ENCODE results near the gene GIGYF1.

Gene GIGYF1

DNA sequence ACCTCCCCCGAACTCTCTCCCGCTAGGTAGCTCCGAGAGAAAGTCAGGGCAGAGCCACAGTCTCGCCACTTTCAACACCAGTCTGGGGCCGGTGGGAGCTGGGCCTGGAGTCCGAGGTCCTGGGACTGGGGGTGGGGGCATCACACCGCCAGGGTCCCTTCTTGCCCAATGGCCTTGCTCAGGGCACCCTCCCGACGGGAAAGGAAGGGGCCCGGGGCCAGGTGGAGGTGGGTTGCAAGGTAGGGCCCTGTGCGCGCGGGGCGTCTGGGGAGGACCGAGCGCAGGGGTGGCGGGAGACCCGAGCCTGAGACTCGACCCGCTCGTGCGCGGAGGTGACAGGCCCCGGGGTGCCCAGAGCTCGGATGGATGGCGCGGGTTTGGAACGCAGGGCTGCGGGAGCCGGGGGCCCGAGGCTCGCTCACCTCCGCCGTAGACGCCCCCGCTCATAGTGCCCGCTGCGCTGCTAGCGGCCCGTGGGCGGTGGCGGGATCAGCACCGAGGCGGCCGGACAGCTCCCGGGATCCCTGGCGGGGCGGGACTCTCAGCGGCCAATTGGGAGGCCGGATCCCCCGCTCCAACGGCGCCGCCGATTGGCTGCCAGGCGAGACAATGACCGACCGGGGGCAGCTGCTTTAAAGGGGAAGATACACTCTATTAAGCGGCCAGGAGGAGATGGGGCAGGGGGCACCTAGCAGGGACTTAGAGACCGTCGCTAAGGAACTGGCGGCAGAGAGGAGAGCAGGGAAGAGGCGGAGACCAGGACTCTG lies 38.0 kb downstream of the GIGYF1 start, which contains the start of gene ACTL6B:
Gene ACTL6B (minus strand): TSS at position 541 of the 767 bp plus-strand sequence. CDS start 94 bp downstream, at position 447.
- peak; percentile 93 for DNase-seq
- Histone ChIP-seq H3K9me3 (ENCODE audit: severe bottlenecking) (no peaks in the 10 kb centered on the region), H3K27me3 (ENCODE audit: insufficient read depth, low read depth, severe bottlenecking) (no peaks in the 10 kb centered on the region), H3K4me3 (ENCODE audit: low read depth, low read length) (peak within 1 kb of the TSS; percentile 84), H3K36me3 (peaks cover 5% of the 10 kb centered on the region; the same call in 1 of the 2 replicates), H3K27ac (peak within 1 kb of the TSS; percentile 63)
- TF ChIP-seq, protein P1, sequence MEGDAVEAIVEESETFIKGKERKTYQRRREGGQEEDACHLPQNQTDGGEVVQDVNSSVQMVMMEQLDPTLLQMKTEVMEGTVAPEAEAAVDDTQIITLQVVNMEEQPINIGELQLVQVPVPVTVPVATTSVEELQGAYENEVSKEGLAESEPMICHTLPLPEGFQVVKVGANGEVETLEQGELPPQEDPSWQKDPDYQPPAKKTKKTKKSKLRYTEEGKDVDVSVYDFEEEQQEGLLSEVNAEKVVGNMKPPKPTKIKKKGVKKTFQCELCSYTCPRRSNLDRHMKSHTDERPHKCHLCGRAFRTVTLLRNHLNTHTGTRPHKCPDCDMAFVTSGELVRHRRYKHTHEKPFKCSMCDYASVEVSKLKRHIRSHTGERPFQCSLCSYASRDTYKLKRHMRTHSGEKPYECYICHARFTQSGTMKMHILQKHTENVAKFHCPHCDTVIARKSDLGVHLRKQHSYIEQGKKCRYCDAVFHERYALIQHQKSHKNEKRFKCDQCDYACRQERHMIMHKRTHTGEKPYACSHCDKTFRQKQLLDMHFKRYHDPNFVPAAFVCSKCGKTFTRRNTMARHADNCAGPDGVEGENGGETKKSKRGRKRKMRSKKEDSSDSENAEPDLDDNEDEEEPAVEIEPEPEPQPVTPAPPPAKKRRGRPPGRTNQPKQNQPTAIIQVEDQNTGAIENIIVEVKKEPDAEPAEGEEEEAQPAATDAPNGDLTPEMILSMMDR (IDR thresholded peaks at IDR 0.05; ENCODE audit: low read depth, low read length), result no peak

DNA sequence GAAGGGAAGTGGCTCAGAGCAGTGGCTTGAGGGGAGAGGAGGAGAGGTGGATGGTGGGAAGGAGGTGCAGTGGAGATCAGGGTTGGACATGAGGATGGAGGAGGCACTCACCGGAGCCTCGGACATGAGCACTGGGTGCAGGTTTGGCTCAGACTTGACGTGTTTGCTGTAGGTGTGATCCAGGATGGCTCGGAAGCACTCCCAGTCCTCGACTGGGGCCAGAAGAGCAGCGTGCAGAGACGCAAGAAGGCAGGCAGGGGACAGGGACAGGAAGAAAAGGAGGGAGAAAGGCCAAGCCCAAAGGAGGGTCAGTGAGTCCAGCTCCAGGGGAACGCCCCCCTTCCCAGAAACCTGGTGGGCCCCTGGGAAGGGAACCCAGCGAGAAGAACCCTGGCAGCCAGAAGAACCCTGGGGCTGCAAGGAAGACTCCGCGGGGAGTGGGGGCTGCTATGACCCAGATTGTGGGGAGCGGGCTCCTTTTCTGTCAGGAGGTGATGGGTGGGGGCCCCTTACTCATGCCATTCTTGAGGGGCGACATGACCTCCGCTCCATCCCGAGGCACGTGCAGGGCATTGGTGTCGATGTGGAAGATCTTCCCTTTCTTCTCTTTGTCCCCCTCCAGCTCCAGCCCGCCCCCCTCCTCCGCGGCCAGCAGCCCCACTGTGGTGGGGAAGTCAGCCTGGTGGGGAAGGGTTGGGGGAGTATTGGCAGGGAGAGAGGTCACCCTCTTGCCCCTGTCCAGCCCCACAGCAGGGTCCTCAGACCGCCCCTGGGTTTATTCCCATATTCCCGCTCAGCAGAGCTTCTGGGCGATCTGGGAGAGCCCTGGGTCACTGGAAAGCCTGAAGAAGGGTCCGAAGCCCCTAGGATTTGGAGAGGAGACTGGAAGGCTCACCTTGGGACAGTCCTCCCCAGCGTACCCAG lies 38.9 kb downstream of the GIGYF1 start:
- Histone ChIP-seq H3K27me3 (ENCODE audit: insufficient read depth, low read depth, severe bottlenecking) (no peaks in the 10 kb centered on the region), H3K9me3 (ENCODE audit: severe bottlenecking) (no peaks in the 10 kb centered on the region), H3K4me3 (ENCODE audit: low read depth, low read length) (peak overlapping the region; percentile 84), H3K27ac (peak overlapping the region; percentile 18), H3K36me3 (peaks cover 5% of the 10 kb centered on the region; the same call in 1 of the 2 replicates)
- no peak for DNase-seq
- TF ChIP-seq, protein P1 (IDR thresholded peaks at IDR 0.05; ENCODE audit: low read depth, low read length), result no peak

DNA sequence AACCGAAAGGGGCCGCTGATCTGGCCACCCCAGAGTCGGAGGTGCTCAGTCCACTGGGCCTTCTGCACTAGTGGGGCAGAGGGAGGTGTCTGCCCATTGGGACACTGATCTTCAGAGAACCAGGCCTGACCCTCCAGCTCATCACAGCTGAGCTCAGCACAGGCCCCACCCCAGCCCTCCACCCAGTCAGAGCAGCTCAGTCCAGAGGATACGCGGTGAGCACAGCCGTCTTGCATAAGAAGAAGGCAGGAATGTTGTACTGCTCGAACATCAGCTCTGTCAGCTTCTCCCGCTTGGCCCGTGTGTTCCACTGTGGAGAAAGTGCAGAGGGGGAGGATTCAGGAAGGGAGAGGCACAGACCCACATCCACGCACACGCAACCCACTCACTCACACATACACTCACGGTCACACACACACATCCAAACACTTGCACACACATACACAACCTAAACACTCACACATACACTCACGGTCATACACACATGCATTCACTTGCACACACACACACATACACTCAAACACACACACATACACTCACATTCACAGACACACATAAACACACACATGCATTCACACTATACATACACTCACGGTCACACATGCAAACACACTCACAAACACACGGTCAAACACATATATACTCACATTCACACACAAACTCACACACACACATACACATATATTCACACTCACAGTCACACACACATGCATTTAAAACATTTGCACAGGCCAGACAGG lies 44.1 kb downstream of the GIGYF1 start:
- H3K4me3 ChIP-seq (ENCODE audit: low read depth, low read length), result no peak overlapping the region
- TF ChIP-seq, protein P1 (IDR thresholded peaks at IDR 0.05; ENCODE audit: low read depth, low read length), result no peak
- no peaks in the 10 kb centered on the region for H3K27me3 ChIP-seq (ENCODE audit: insufficient read depth, low read depth, severe bottlenecking)
- H3K27ac ChIP-seq, result no peak overlapping the region
- no peaks in the 10 kb centered on the region for H3K9me3 ChIP-seq (ENCODE audit: severe bottlenecking)
- no peak for DNase-seq
- H3K36me3 ChIP-seq, result peaks cover 13% of the 10 kb centered on the region; the same call in 1 of the 2 replicates

DNA sequence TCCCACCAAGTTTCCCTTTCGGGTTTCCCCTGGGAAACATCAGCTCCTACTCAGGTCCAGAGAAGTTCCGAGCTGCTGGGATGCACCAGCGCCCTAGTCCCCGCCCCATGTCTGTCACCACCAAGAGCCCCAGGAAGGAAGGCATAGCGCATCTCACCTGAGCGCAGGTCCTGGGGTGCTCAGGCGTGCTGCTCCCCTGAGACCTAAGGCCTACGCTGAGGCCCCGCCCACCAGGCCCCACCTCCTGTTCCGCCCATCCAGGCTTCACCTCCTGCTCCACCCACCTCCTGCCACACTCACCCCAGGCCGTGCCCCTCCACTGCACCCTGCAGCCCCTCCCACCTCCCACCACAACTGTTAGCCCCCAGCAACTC lies 51.5 kb downstream of the GIGYF1 start:
- peak; percentile 32 for DNase-seq
- Histone ChIP-seq H3K36me3 (peaks cover 2% of the 10 kb centered on the region; the same call in 1 of the 2 replicates), H3K27me3 (ENCODE audit: insufficient read depth, low read depth, severe bottlenecking) (no peaks in the 10 kb centered on the region), H3K4me3 (ENCODE audit: low read depth, low read length) (no peak overlapping the region), H3K9me3 (ENCODE audit: severe bottlenecking) (no peaks in the 10 kb centered on the region), H3K27ac (no peak overlapping the region)
- TF ChIP-seq, protein P1 (IDR thresholded peaks at IDR 0.05; ENCODE audit: low read depth, low read length), result no peak

DNA sequence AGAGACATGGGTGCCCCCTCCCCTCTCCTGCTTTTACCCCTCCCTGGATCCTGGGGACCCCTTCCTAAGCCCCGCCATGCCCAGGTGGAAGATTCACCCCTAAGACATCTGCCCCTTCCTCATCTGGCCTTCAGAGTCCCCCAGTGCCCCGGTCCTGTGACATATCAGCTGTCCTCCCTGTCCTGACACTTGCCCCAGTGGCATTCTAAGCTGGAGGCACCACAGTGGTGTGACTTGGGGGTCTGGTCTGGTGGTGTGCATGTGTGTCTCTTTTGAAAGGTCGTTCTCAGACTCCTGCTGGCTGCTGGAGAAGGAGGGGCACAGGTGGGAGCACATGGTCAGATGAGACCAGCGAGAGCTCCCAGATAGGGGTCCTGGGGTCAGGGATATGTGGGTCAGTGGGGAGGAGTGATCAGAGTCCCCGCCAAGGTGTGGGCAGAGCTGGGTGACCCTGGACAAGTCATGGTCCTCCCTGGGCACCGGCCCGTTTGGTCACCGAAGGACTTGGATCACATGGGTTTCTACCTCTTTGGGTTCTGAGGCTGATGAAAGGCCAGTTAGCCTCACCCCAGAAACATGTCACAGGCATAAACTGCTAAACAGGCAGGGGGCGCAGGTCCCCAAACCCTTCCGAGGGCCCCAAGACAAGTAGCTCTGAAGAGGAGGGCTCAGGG lies 52.1 kb downstream of the GIGYF1 start:
- H3K4me3 ChIP-seq (ENCODE audit: low read depth, low read length), result no peak overlapping the region
- H3K36me3 ChIP-seq, result no peaks in the 10 kb centered on the region; the same call in 1 of the 2 replicates
- H3K27me3 ChIP-seq (ENCODE audit: insufficient read depth, low read depth, severe bottlenecking), result no peaks in the 10 kb centered on the region
- no peak overlapping the region for H3K27ac ChIP-seq
- TF ChIP-seq, protein P1 (IDR thresholded peaks at IDR 0.05; ENCODE audit: low read depth, low read length), result no peak
- no peak for DNase-seq
- no peaks in the 10 kb centered on the region for H3K9me3 ChIP-seq (ENCODE audit: severe bottlenecking)
